CD1c-positive myeloid dendritic cell (primary cell): Measurements from ENCODE around the gene ACBD4.

Source experiments
- DNase-seq: peaks from one replicate; pipeline ENCODE4 v3.0.0-alpha.2; 2016; ENCODE audit errors: extremely low spot score

The ACBD4 gene, protein sequence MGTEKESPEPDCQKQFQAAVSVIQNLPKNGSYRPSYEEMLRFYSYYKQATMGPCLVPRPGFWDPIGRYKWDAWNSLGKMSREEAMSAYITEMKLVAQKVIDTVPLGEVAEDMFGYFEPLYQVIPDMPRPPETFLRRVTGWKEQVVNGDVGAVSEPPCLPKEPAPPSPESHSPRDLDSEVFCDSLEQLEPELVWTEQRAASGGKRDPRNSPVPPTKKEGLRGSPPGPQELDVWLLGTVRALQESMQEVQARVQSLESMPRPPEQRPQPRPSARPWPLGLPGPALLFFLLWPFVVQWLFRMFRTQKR

DNA sequence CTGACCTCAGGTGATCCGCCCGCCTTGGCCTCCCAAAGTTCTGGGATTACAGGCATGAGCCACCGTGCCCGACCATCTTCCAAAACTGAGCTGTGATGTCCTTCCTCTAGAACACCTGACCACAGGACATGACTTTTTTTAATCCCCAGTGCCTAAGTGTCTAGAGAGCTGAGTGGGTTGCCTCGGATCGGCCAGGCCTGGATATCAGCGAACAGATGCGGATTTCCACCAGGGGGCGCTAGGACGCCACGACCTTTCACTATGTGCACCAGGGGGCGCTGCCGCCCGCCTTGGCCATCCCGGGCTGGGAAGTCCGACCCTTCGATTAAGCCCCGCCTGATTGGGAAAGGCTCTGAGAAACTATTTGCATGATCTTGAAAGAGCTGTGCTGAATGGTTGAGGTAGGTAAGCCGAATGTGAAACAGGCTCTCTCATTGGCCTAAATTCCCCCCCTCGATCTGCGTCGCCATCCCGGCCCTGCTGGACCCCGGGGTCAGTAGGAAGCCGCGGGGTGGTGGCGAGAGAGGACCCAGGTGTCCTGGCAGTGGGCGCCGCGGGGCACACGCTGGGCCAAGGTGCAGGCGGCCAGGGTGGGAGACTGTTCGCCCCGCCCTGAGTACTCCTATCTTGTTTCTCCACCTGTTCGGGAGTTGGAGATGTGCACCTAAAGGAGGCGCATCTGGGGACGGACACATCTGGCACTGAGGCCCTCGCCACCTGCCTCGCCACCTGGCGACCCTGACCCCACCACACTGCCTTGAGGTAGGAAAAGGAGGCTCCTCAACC lies at the start of gene ACBD4:
ACBD4 (plus strand) TSS at position 496 of the 786 bp plus-strand sequence. CDS start 458 bp downstream, outside the sequence.
- peak; percentile 99 for DNase-seq

DNA sequence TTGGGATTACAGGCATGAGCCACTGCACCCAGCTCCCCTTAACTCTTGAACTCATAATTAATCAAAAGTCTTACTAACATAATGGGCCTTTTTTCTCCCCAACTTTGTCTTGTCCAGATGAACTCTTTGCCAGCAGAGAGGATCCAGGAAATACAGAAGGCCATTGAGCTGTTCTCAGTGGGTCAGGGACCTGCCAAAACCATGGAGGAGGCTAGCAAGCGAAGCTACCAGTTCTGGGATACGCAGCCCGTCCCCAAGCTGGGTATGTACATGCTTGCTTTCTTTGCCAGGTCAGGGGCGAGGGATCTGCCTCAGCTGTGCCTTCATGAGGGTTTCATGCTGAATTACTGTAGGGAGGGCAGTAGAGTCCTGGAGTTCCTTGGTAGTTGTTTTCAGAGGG lies 49.1 kb upstream of the ACBD4 start:
- DNase-seq: no peak

GRCh38 chr17:45086865-45087503 lies 48.5 kb upstream of the ACBD4 start:
- DNase-seq: no peak

DNA sequence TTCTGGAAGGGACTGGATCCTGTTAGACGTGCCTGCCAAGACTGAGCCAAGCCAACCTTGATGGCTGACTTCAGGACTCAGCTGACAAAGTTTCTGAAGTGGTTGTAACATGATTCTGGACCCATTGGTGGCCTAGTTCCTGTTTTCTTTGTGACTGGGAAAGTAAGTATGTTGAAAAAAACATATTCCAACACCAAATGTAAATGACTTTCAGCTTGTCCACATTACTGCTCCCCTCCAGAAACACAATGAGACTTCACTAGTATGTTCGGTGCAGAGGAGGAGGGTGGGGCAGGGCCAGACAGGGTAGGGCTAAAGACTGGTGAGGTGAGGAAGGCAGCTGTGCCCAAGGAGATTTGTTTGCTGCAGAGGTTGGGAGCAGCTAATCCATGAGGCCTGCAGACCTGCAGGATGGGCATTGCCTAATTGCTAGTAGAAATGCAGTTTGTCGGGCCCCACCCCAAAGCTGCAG lies 47.9 kb upstream of the ACBD4 start:
- no peak for DNase-seq

GRCh38 chr17:45087978-45088377 lies 47.5 kb upstream of the ACBD4 start:
- no peak for DNase-seq

GRCh38 chr17:45088741-45089140 lies 46.7 kb upstream of the ACBD4 start:
- DNase-seq: no peak

- no peak for DNase-seq
Observed at GRCh38 chr17:45090711-45091110, 44.8 kb upstream of the ACBD4 start.

GRCh38 chr17:45091778-45092425 lies 43.6 kb upstream of the ACBD4 start:
- no peak for DNase-seq

- DNase-seq: no peak
Observed at GRCh38 chr17:45092911-45093430, 42.5 kb upstream of the ACBD4 start.

DNA sequence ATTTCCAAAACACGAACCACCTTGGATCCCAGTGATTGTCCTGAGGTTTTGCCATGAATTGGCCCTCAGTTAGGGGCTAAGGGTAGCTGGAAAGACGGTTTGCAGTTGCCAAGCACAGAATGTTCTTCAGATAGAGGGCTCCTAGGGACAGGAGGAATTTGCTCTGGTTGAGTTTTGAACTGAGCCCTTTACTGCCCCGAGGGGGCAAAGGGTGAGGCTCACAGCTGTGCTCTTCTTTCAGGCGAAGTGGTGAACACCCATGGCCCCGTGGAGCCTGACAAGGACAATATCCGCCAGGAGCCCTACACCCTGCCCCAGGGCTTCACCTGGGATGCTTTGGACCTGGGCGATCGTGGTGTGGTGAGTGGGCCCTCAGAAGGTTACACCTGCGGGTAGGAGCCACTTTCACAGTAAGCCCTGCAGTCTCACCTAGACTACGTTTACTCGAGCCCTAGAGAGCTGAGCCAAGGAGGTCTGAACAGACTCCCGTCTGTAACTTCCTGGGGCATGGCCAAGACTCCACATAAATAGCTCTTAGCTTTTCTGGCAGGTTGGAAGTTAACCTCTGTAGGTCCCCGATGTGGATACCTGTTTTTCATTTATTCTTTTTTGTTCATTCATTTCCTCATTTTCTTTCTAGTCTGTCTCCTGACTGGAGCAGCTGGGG lies 41.9 kb upstream of the ACBD4 start:
- DNase-seq: no peak

GRCh38 chr17:45096141-45096540 lies 39.3 kb upstream of the ACBD4 start:
- DNase-seq: peak; percentile 4

DNA sequence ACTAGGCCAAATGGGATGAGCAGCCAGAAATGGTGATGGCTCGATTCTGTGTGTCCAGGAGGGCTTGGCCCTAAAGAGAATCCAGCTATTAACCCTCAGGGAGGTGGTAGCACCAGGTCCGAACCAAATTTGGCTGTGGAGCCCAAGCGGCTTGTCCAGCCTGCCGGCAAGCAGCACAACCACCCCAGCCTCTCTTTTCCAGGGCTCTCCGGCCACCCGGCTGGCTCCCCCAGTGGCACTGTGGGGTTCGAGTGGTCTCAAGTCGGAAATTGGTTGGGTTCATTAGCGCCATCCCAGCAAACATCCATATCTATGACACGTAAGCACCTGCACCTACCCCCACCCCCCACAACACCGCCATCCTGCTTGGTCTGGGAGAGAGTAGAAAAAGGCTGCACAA lies 38.6 kb upstream of the ACBD4 start:
- no peak for DNase-seq

- no peak for DNase-seq
Observed at GRCh38 chr17:45098081-45098868, 37.2 kb upstream of the ACBD4 start.

GRCh38 chr17:45098869-45099616 lies 36.4 kb upstream of the ACBD4 start:
- peak; percentile 68 for DNase-seq

DNA sequence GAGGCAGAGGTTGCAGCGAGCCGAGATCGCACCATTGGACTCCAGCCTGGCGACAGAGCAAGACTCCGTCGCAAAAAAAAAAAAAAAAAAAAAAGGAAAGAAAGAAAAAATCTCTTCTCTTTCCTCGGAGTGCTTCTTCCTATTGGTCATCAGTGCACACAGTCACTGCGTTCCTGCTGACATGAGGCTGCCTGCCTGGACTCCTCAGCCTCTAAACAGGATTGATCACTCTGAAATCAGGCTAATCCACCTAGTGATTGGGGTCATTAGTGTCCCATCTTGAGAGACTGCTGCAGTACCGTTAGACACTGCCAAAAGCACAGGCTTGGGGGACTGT lies 34.0 kb upstream of the ACBD4 start:
- DNase-seq: no peak

GRCh38 chr17:45101883-45102811 lies 33.3 kb upstream of the ACBD4 start:
- no peak for DNase-seq

- DNase-seq: no peak
Observed at GRCh38 chr17:45102856-45103255, 32.6 kb upstream of the ACBD4 start.

DNA sequence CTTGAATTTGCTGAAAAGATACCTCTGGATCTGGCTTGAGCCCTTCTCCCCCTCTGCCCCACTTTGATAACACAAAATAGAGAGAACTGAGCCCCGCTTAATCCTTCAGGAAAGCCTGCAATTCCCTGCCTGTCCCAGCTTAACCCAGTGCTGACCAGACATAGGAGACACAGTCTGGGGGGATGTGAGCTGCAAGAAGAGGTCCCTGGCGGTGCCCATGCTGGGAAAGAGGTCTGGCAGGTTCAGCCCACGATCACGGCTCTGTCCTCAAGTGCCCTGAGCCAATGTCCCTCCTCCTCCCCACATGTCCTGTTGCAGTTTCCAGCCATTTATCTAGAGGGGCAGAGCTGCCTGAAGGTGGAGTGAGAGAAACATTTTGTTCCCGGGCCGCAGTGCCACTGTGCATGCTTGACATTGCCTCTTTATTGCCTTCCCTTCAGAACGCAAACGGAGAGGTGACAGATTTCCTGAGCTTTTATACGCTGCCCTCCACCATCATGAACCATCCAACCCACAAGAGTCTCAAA lies 32.2 kb upstream of the ACBD4 start:
- DNase-seq: no peak

- no peak for DNase-seq
Observed at GRCh38 chr17:45104029-45104428, 31.5 kb upstream of the ACBD4 start.
